KOPT-K1 (cell line): Measurements from ENCODE around the gene CNTNAP2.

ENCODE experiments used
- H3K27ac ChIP-seq: fragments of 200-600 bp; sonication (generic); 2 replicates; pipeline ENCODE4 v1.5.1; 2016; ENCODE audit warnings: antibody characterized with exemption, mild to moderate bottlenecking, low read depth, low read length; ENCODE audit not compliant: poor library complexity, severe bottlenecking
- H3K36me3 ChIP-seq: fragments of 200-600 bp; sonication (generic); 2 replicates; pipeline ENCODE4 v1.5.1; 2017; ENCODE audit warnings: antibody characterized with exemption, mild to moderate bottlenecking, low read length, moderate library complexity; ENCODE audit not compliant: insufficient read depth
- H3K9me3 ChIP-seq: fragments of 200-600 bp; sonication (generic); 2 replicates; pipeline ENCODE4 v1.5.1; 2017; ENCODE audit warnings: antibody characterized with exemption, low read length, mild to moderate bottlenecking; ENCODE audit not compliant: insufficient read depth, poor library complexity, severe bottlenecking

The CNTNAP2 gene

GRCh38 chr7:147376192-147376591 lies 1259.6 kb downstream of the CNTNAP2 start:
- no peaks in the 10 kb centered on the region for H3K9me3 ChIP-seq
- H3K36me3 ChIP-seq = no peaks in the 10 kb centered on the region
- no peak overlapping the region for H3K27ac ChIP-seq

- Histone ChIP-seq H3K27ac (no peak overlapping the region), H3K9me3 (no peaks in the 10 kb centered on the region), H3K36me3 (no peaks in the 10 kb centered on the region)
Observed at GRCh38 chr7:147380926-147381325, 1264.3 kb downstream of the CNTNAP2 start.

- Histone ChIP-seq H3K27ac (no peak overlapping the region), H3K9me3 (no peaks in the 10 kb centered on the region), H3K36me3 (no peaks in the 10 kb centered on the region)
Observed at GRCh38 chr7:147394329-147394728, 1277.7 kb downstream of the CNTNAP2 start.

GRCh38 chr7:147400221-147400689 lies 1283.7 kb downstream of the CNTNAP2 start:
- Histone ChIP-seq H3K9me3 (no peaks in the 10 kb centered on the region), H3K27ac (no peak overlapping the region), H3K36me3 (no peaks in the 10 kb centered on the region)

GRCh38 chr7:147400925-147401324 lies 1284.3 kb downstream of the CNTNAP2 start:
- Histone ChIP-seq H3K9me3 (no peaks in the 10 kb centered on the region), H3K27ac (no peak overlapping the region), H3K36me3 (no peaks in the 10 kb centered on the region)

GRCh38 chr7:147405621-147406020 lies 1289.0 kb downstream of the CNTNAP2 start:
- H3K27ac ChIP-seq = no peak overlapping the region
- no peaks in the 10 kb centered on the region for H3K36me3 ChIP-seq

GRCh38 chr7:147406521-147407135 lies 1290.0 kb downstream of the CNTNAP2 start:
- Histone ChIP-seq H3K9me3 (no peaks in the 10 kb centered on the region), H3K36me3 (no peaks in the 10 kb centered on the region), H3K27ac (no peak overlapping the region)

More at GRCh38 chr7:147405621-147406020, 1289.0 kb downstream of the CNTNAP2 start:
- no peaks in the 10 kb centered on the region for H3K9me3 ChIP-seq

GRCh38 chr7:147411096-147411495 lies 1294.5 kb downstream of the CNTNAP2 start:
- no peaks in the 10 kb centered on the region for H3K9me3 ChIP-seq
- H3K36me3 ChIP-seq = no peaks in the 10 kb centered on the region
- no peak overlapping the region for H3K27ac ChIP-seq

GRCh38 chr7:147412109-147412508 lies 1295.5 kb downstream of the CNTNAP2 start:
- Histone ChIP-seq H3K36me3 (no peaks in the 10 kb centered on the region), H3K27ac (no peak overlapping the region), H3K9me3 (no peaks in the 10 kb centered on the region)

- Histone ChIP-seq H3K9me3 (no peaks in the 10 kb centered on the region), H3K36me3 (no peaks in the 10 kb centered on the region), H3K27ac (no peak overlapping the region)
Observed at GRCh38 chr7:147412782-147413556, 1296.4 kb downstream of the CNTNAP2 start.

- Histone ChIP-seq H3K9me3 (no peaks in the 10 kb centered on the region), H3K36me3 (no peaks in the 10 kb centered on the region), H3K27ac (no peak overlapping the region)
Observed at GRCh38 chr7:147413557-147413870, 1296.9 kb downstream of the CNTNAP2 start.

GRCh38 chr7:147415991-147416390 lies 1299.4 kb downstream of the CNTNAP2 start:
- Histone ChIP-seq H3K36me3 (no peaks in the 10 kb centered on the region), H3K9me3 (no peaks in the 10 kb centered on the region), H3K27ac (no peak overlapping the region)

GRCh38 chr7:147418966-147419365 lies 1302.4 kb downstream of the CNTNAP2 start:
- H3K36me3 ChIP-seq = no peaks in the 10 kb centered on the region
- no peak overlapping the region for H3K27ac ChIP-seq
- no peaks in the 10 kb centered on the region for H3K9me3 ChIP-seq

GRCh38 chr7:147423875-147424274 lies 1307.3 kb downstream of the CNTNAP2 start:
- Histone ChIP-seq H3K27ac (no peak overlapping the region), H3K9me3 (no peaks in the 10 kb centered on the region), H3K36me3 (no peaks in the 10 kb centered on the region)

- Histone ChIP-seq H3K9me3 (no peaks in the 10 kb centered on the region), H3K27ac (no peak overlapping the region), H3K36me3 (no peaks in the 10 kb centered on the region)
Observed at GRCh38 chr7:147428075-147428474, 1311.5 kb downstream of the CNTNAP2 start.

GRCh38 chr7:147429961-147430360 lies 1313.4 kb downstream of the CNTNAP2 start:
- H3K27ac ChIP-seq = no peak overlapping the region
- no peaks in the 10 kb centered on the region for H3K36me3 ChIP-seq
- no peaks in the 10 kb centered on the region for H3K9me3 ChIP-seq
